K562 (cell line): ENCODE measurements around the gene TESK2. TPM values are rescaled to one million over a fixed set of nuclear protein-coding genes. Genes with fewer than 3 reads are reported as not detected.

Experiments
- ATAC-seq: fragments of 200-7000 bp; cut with Tn5 transposase; 3 replicates; pipeline ENCODE4 v1.9.1; 2020; ENCODE audit warnings: moderate library complexity
- BruUV-seq: library from RNA; stranded (reverse); fragments of 400-500 nt; replicated peaks from 2 replicates; lab custom pipeline; 2021; lab: Mats Ljungman, UMichigan
- CTCF ChIA-PET: fragments of 300-600 bp; formaldehyde crosslinking; extraction: SDS; loops from one replicate; lab custom pipeline; 2021; ENCODE audit warnings: low intra/inter-chr PET ratio; lab: Yijun Ruan, JAX
- POLR2A ChIA-PET: fragments of 300-600, 350-650 bp; sonication (Branson Sonifier 250); formaldehyde crosslinking; extraction: SDS; loops from one replicate; lab custom pipeline; 2021; ENCODE audit warnings: antibody characterized with exemption, inconsistent platforms; lab: Yijun Ruan, JAX
- DNase-seq, 4 experiments: peaks; one replicate each; pipeline versions ENCODE4 v3.0.0 to v3.0.0-alpha.2; 2011 to 2018; ENCODE audit warnings: low spot score in 3 of 4, mixed read lengths in 3 of 4; ENCODE audit errors: extremely low read depth in 1 of 4
- FAIRE-seq: peaks from 2 replicates; lab custom pipeline; 2011; peaks lifted over from hg19 to GRCh38; lab: Jason Lieb, UNC
- H2AFZ ChIP-seq: 2 replicates; pipeline ENCODE4 v1.6.0; 2011; ENCODE audit warnings: low read depth, low read length, control low read depth, inconsistent platforms
- H3K27ac ChIP-seq: fragments of 200-600 bp; 3 replicates; pipeline ENCODE4 v1.8.0; 2011; ENCODE audit warnings: low read depth, mild to moderate bottlenecking, control low read depth, inconsistent platforms, low read length, moderate library complexity, mixed read lengths; ENCODE audit errors: extremely low read depth
- H3K27me3 ChIP-seq, 2 experiments: fragments of 300-600 bp in 1 of 2; 2 replicates in 1 of 2; 3 replicates in 1 of 2; pipeline versions ENCODE4 v1.6.0 to v1.8.0; 2011; ENCODE audit warnings: inconsistent platforms in 2 of 2, low read length in 2 of 2, mild to moderate bottlenecking in 1 of 2, mixed read lengths in 1 of 2, moderate library complexity in 1 of 2; ENCODE audit not compliant: control insufficient read depth in 2 of 2, insufficient read depth in 2 of 2
- H3K36me3 ChIP-seq: fragments of 300-600 bp; 3 replicates; pipeline ENCODE4 v1.8.0; 2011; ENCODE audit warnings: mild to moderate bottlenecking, low read length, inconsistent platforms; ENCODE audit not compliant: control insufficient read depth, insufficient read depth
- H3K4me1 ChIP-seq, 2 experiments: fragments of 200-600 bp in 1 of 2; replicated peaks in 1 of 2; 2 replicates in 1 of 2; 3 replicates in 1 of 2; pipeline versions ENCODE4 v1.5.1 to v1.8.0; 2011; ENCODE audit warnings: inconsistent platforms in 2 of 2, low read length in 2 of 2, mild to moderate bottlenecking in 1 of 2, mixed read lengths in 1 of 2, moderate library complexity in 1 of 2; ENCODE audit not compliant: control insufficient read depth in 2 of 2, insufficient read depth in 2 of 2
- H3K4me2 ChIP-seq: 2 replicates; pipeline ENCODE4 v1.6.1; 2011; ENCODE audit warnings: low read length, control low read depth, inconsistent platforms, mixed read lengths; ENCODE audit not compliant: insufficient read depth
- H3K4me3 ChIP-seq: fragments of 200-600 bp; sonication (generic), shearing (Covaris generic); 2 replicates; pipeline ENCODE4 v1.5.1; 2016; ENCODE audit warnings: control low read depth, inconsistent platforms
- H3K79me2 ChIP-seq: fragments of 200-600 bp; 3 replicates; pipeline ENCODE4 v1.8.0; 2011; ENCODE audit warnings: low read length, inconsistent platforms; ENCODE audit not compliant: control insufficient read depth, insufficient read depth
- H3K9ac ChIP-seq, 2 experiments: 2 replicates each; pipeline versions ENCODE4 v1.6.0 to v1.6.1; 2011; ENCODE audit warnings: low read depth in 2 of 2, low read length in 2 of 2, control low read depth in 1 of 2, inconsistent platforms in 1 of 2, mild to moderate bottlenecking in 1 of 2, mixed read lengths in 1 of 2; ENCODE audit not compliant: insufficient read depth in 1 of 2
- H3K9me1 ChIP-seq: one replicate; pipeline ENCODE4 v1.6.0; 2011; ENCODE audit warnings: inconsistent platforms, mild to moderate bottlenecking, low read length, moderate library complexity; ENCODE audit not compliant: control insufficient read depth, insufficient read depth
- H3K9me3 ChIP-seq: replicated peaks from 2 replicates; pipeline ENCODE4 v1.5.1; 2011; ENCODE audit warnings: low read depth, low read length, inconsistent platforms; ENCODE audit not compliant: control insufficient read depth, insufficient read depth
- H4K20me1 ChIP-seq: replicated peaks from 2 replicates; pipeline ENCODE4 v1.6.1; 2011; ENCODE audit warnings: low read length, inconsistent platforms, mixed read lengths; ENCODE audit not compliant: control insufficient read depth, insufficient read depth
- CEBPZ ChIP-seq: fragments of 150-350 bp; IDR thresholded peaks from 2 replicates; pipeline ENCODE4 v1.6.1; 2014; ENCODE audit warnings: low read depth, mild to moderate bottlenecking, low read length, borderline replicate concordance
- EP400 ChIP-seq: fragments of 450-650 bp; IDR thresholded peaks from 2 replicates; pipeline ENCODE4 v1.6.1; 2017; ENCODE audit warnings: antibody characterized with exemption, mild to moderate bottlenecking, moderate library complexity
- HEY1 ChIP-seq: fragments of 250-450 bp; sonication (Bioruptor Pico); IDR thresholded peaks from 2 replicates; pipeline ENCODE4 v1.5.0; 2020; ENCODE audit warnings: mild to moderate bottlenecking, moderate library complexity, borderline replicate concordance
- MYBL2 ChIP-seq, 2 experiments: fragments of 450-650 bp in 1 of 2; sonication (generic) in 1 of 2; formaldehyde crosslinking in 1 of 2; IDR thresholded peaks; 2 replicates each; pipeline versions ENCODE4 v1.6.1 to v1.8.1; 2017 to 2022; ENCODE audit warnings: borderline replicate concordance in 1 of 2, inconsistent platforms in 1 of 2, low read depth in 1 of 2, mild to moderate bottlenecking in 1 of 2, missing genetic modification reagents in 1 of 2, moderate library complexity in 1 of 2
- NFYB ChIP-seq: IDR thresholded peaks from 2 replicates; pipeline ENCODE4 v1.6.1; 2011; ENCODE audit warnings: mild to moderate bottlenecking, moderate library complexity; ENCODE audit not compliant: insufficient read length; ENCODE audit errors: extremely low read depth
- NR2C1 ChIP-seq, 2 experiments: fragments of 450-650 bp; IDR thresholded peaks; 2 replicates each; pipeline ENCODE4 v1.6.1; 2017; ENCODE audit warnings: mild to moderate bottlenecking in 2 of 2, antibody characterized with exemption in 1 of 2, inconsistent platforms in 1 of 2, missing compliant biosample characterization in 1 of 2, missing genetic modification characterization in 1 of 2
- SMAD2 ChIP-seq: fragments of 150-350 bp; IDR thresholded peaks from 2 replicates; pipeline ENCODE4 v1.6.1; 2014; ENCODE audit warnings: low read depth, mild to moderate bottlenecking, low read length
- TAF9B ChIP-seq: fragments of 450-650 bp; IDR thresholded peaks from 2 replicates; pipeline ENCODE4 v1.6.1; 2018; ENCODE audit warnings: mild to moderate bottlenecking; ENCODE audit not compliant: partially characterized antibody
- TEAD1 ChIP-seq, 2 experiments: fragments of 450-650 bp in 1 of 2; sonication (generic) in 1 of 2; formaldehyde crosslinking; IDR thresholded peaks; 2 replicates each; pipeline versions ENCODE4 v1.4.0 to v1.8.0; 2020 to 2022; ENCODE audit warnings: mild to moderate bottlenecking in 2 of 2, missing genetic modification reagents in 1 of 2
- ZC3H11A ChIP-seq: IDR thresholded peaks from 2 replicates; pipeline ENCODE4 v1.6.1; 2012; ENCODE audit warnings: low read depth, low read length, improper control_type of control experiment
- ZFP30 ChIP-seq: fragments of 250-450 bp; sonication (Bioruptor Pico); IDR thresholded peaks from 2 replicates; pipeline ENCODE4 v1.8.0; 2022; ENCODE audit warnings: moderate library complexity, mild to moderate bottlenecking, inconsistent platforms, borderline replicate concordance
- ZFPM2 ChIP-seq: fragments of 250-450 bp; sonication (Bioruptor Pico); IDR thresholded peaks from 2 replicates; pipeline ENCODE4 v1.5.1; 2022; ENCODE audit warnings: mild to moderate bottlenecking
- ZNF395 ChIP-seq: fragments of 200-800 bp; sonication (Bioruptor generic); IDR thresholded peaks from 2 replicates; pipeline ENCODE4 v1.6.1; 2017; ENCODE audit warnings: missing genetic modification characterization, missing compliant biosample characterization
- ZNF77 ChIP-seq: fragments of 250-450 bp; sonication (Bioruptor Pico); IDR thresholded peaks from 2 replicates; pipeline ENCODE4 v1.5.0; 2020
- WGBS: fragments of 100-300 bp; shearing (Covaris generic); methylation state at CpG from one replicate; pipeline ENCODE4 v1.1.6; 2016; ENCODE audit warnings: low coverage, mixed read lengths; ENCODE audit not compliant: insufficient coverage; ENCODE audit errors: missing lambda C conversion rate; 5-methylcytosine and 5-hydroxymethylcytosine counted together
- in situ Hi-C: fragments of 300-500 bp; cut with MboI; formaldehyde crosslinking; loops from 4 replicates; pipeline ENCODE4 v1.15.0; 2018; ENCODE audit warnings: inconsistent platforms, mixed read lengths
- intact Hi-C: fragments of 100-400 bp; cut with micrococcal nuclease; formaldehyde crosslinking; loops from 2 replicates; pipeline ENCODE4 v1.14.2; 2022
- polyA plus RNA-seq, 8 experiments: library from polyadenylated mRNA; depleted of rRNA in 4 of 8; stranded (reverse) in 5 of 8; unstranded in 3 of 8; fragments of >200 nt; fragmentation: Nextera tagmentation in 2 of 8; fragmentation: Illumina TruSeq in 1 of 8; extraction: Ambion mirVana in 2 of 8; extraction: Trizol in 1 of 8; gene quantifications; 2 replicates each; pipeline versions ENCODE4 v1.2.1 to v1.2.3, GENCODE V29; 2011 to 2014; ENCODE audit warnings: inconsistent platforms in 1 of 8, missing spikeins in 1 of 8
- total RNA-seq, 7 experiments: library from RNA; depleted of rRNA in 6 of 7; stranded (reverse); fragments of >200 nt in 6 of 7; fragmentation: Illumina TruSeq in 2 of 7; extraction: Trizol in 2 of 7; gene quantifications; 2 replicates each; pipeline versions ENCODE4 v1.2.1 to v1.2.3, GENCODE V29; 2011 to 2021; ENCODE audit warnings: low replicate concordance in 1 of 7
- TF ChIP-seq, protein P1 (sequence below): fragments of 150-350 bp; conservative IDR thresholded peaks from 2 replicates; pipeline ENCODE4 v1.6.1; 2014; ENCODE audit warnings: low read length

TESK2 gene
- total and polyA plus RNA-seq, 9 of the 15 experiments (the other 6 are each of a cell fraction or from before 2014, with no cell fraction given), result 1.6 to 5.3 (median 3.7) TPM

GRCh38 chr1:45321444-45321843 is 169.5 kb downstream of the TESK2 start:
- Histone ChIP-seq H3K4me3 (no peak overlapping the region), H2AFZ (no peak overlapping the region), H3K4me1 (peaks cover 0 to 9% of the 10 kb centered on the region in 2 experiments; a peak in 2 of 5 replicates), H3K4me2 (no peak overlapping the region), H3K9me1 (no peaks in the 10 kb centered on the region), H3K27me3 (no peaks in the 10 kb centered on the region), H3K9me3 (no peaks in the 10 kb centered on the region), H4K20me1 (no peaks in the 10 kb centered on the region), H3K79me2 (no peaks in the 10 kb centered on the region), H3K9ac (no peak overlapping the region), H3K36me3 (no peaks in the 10 kb centered on the region), H3K27ac (no peak overlapping the region)
- intact Hi-C loops, result no loop called here
- no peak for FAIRE-seq
- POLR2A ChIA-PET, result interaction anchor here (0.7 to 1.6 kb wide), 2 partner anchors 16 to 36 kb away, joined by 3 to 6 read pairs; no protein-coding TSS in a partner anchor
- WGBS, result 72% methylated on average over 5 of the region's 5 CpGs
- in situ Hi-C loops, result no loop called here
- no peak for ATAC-seq
- CTCF ChIA-PET, result no interaction called here
- peak in 1 of 4 experiments; percentile 1 for DNase-seq
- BruUV-seq, result no TSS peak
- TF ChIP-seq, protein P1, sequence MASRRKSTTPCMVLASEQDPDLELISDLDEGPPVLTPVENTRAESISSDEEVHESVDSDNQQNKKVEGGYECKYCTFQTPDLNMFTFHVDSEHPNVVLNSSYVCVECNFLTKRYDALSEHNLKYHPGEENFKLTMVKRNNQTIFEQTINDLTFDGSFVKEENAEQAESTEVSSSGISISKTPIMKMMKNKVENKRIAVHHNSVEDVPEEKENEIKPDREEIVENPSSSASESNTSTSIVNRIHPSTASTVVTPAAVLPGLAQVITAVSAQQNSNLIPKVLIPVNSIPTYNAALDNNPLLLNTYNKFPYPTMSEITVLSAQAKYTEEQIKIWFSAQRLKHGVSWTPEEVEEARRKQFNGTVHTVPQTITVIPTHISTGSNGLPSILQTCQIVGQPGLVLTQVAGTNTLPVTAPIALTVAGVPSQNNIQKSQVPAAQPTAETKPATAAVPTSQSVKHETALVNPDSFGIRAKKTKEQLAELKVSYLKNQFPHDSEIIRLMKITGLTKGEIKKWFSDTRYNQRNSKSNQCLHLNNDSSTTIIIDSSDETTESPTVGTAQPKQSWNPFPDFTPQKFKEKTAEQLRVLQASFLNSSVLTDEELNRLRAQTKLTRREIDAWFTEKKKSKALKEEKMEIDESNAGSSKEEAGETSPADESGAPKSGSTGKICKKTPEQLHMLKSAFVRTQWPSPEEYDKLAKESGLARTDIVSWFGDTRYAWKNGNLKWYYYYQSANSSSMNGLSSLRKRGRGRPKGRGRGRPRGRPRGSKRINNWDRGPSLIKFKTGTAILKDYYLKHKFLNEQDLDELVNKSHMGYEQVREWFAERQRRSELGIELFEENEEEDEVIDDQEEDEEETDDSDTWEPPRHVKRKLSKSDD, result no peak
- TF ChIP-seq ZFP30 (CRISPR knock-in tag) (no peak), ZNF77 (CRISPR knock-in tag) (no peak), NR2C1 (IDR thresholded peaks at IDR 0.05) (no peak), NR2C1 (tag; IDR thresholded peaks at IDR 0.05) (no peak), NFYB (no peak), SMAD2 (no peak), TEAD1 (CRISPR knock-in tag; IDR thresholded peaks at IDR 0.05) (no peak), ZNF395 (CRISPR knock-in tag) (no peak), EP400 (no peak), CEBPZ (no peak), TAF9B (no peak), ZC3H11A (no peak), HEY1 (CRISPR knock-in tag) (no peak), MYBL2 (IDR thresholded peaks at IDR 0.05; ENCODE audit: low read depth) (no peak), MYBL2 (CRISPR knock-in tag; IDR thresholded peaks at IDR 0.05; ENCODE audit: borderline replicate concordance) (no peak), ZFPM2 (CRISPR knock-in tag) (no peak)
